ENCODE measurements around the gene ARFRP1.
"Not testable (repeated sequence)": the region's sequence is repeated elsewhere in the genome, so short reads cannot be mapped to it uniquely, and the experiment has no call there.

Gene ARFRP1

DNA sequence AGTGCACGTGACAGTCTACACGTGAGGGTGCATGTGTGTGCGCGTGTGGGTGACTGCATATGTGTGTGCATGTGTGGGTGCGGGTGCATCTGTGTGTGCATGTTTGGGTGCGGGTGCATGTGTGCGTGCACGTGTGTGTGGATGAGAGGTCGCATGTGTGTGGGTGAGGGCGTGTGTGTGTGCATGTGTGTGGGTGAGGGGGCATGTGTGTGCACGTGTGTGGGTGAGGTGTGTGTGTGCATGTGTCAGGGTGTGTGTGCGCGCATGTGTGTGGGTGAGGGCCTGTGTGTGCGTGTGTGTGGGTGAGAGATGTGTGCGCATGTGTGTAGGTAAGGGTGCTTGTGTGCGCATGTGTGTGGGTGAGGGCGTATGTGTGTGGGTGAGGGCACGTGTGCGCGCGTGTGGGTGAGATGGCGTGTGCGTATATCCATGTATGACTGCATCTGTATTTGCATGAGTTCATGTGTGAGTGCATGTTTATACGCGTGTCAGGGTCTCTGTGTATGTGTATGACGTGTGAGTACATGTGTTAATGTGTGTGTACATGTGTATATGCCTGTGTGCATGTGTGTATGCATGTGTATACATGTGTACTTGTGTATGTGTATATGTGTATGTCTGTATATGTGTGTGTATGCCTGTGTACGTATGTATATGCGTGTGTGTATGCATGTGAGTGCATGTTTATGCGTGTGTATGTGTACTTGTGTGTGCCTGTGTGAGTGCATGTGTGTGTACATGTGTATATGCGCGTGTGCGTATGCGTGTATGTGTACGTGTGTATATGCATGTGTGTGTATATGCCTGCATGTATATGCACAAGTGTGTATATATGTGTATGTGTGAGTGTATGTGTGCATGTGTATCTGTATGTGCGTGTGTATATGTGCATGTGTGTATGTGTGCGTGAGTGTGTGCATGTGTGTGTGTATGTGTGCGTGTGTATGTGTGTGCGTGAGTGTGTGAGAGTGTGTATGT is 24.6 kb upstream of the ARFRP1 start:
- no peak for DNase-seq

DNA sequence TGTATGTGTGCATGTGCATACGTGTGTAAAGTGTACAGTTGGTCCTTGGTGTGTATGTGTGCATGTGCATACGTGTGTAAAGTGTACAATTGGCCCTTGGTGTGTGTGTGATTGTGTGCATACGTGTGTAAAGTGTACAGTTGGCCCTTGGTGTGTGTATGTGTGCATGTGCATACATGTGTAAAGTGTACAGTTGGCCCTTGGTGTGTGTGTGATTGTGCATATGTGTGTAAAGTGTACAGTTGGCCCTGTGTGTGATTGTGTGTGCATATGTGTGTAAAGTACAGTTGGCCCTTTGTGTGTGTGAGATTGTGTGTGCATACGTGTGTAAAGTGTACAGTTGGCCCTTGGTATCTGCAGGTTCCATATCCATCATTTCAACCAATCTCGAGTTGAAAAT is 23.6 kb upstream of the ARFRP1 start:
- no peak for DNase-seq

DNA sequence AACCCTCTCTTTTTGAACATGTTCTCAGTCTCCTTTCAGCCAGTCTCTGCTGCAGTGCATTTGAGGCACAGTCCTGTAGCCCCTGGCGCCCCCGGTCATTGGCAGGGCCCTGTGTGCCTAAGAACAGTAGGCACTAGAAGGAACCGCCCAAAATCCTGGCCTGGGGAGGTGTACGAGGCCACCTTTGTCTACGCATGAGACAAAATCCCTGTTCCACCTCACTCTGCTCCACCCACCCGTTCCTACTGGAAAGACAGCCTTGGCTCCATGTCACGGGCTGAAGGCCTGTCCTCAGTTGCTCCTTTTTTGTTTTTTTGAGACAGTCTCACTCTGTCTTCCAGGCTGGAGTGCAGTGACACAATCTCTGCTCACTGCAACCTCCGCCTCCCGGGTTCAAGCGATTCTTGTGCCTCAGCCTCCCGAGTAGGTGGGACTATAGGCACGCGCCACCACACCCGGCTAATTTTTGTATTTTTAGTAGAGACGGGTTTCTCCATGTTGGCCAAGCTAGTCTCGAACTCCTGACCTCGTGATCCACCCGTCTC is 22.5 kb upstream of the ARFRP1 start:
- DNase-seq, result not testable (repeated sequence)

DNA sequence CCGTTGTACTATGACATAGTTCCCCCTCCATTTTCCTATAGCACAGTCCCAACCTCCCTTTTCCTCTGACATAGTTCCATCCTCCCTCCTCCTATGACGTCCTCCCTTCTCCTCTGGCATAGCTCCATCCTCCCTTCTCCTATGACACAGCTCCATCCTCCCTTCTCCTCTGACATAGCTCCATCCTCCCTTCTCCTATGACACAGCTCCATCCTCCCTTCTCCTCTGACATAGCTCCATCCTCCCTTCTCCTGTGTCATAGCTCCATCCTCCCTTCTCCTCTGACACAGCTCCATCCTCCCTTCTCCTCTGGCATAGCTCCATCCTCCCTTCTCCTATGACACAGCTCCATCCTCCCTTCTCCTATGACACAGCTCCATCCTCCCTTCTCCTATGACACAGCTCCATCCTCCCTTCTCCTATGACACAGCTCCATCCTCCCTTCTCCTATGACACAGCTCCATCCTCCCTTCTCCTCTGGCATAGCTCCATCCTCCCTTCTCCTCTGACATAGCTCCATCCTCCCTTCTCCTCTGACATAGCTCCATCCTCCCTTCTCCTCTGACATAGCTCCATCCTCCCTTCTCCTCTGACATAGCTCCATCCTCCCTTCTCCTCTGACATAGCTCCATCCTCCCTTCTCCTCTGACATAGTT is 15.3 kb upstream of the ARFRP1 start:
- not testable (repeated sequence) for DNase-seq

DNA sequence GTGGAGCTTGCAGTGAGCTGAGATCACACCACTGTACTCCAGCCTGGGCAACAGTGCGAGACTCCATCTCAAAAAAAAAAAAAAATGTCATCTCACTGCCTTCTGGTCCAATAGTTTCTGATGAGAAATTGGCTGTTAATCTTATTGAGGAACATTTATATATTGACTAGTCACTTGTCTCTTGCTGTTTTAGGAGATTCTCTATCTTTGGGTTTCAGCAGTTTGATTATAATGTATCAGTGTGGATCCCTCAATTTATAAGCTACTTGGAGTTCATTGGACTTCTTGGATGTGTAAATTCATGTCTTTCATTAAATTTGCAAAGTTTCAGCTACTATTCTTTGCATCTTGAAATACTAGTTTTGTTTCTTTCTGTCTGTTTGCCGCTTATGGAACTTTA is 11.2 kb upstream of the ARFRP1 start:
- no peak for DNase-seq

DNA sequence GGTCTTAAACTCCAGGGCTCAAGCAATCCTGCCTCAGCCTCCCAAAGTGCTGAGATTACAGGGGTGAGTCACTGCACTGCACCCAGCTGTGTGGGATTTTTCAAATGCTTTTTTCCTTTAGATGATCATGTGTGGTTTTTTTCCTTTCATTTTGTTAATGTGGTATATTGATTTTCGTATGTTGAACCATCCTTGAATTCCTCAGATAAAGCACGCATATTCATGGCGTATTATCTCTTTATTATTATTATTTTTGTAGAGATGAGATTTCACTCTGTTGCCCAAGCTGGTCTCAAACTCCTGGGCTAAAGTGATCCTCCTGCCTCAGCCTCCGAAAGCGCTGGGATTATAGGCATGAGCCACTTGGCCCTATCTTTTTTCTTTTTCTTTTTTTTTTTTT is 7.1 kb upstream of the ARFRP1 start:
- no peak for DNase-seq

DNA sequence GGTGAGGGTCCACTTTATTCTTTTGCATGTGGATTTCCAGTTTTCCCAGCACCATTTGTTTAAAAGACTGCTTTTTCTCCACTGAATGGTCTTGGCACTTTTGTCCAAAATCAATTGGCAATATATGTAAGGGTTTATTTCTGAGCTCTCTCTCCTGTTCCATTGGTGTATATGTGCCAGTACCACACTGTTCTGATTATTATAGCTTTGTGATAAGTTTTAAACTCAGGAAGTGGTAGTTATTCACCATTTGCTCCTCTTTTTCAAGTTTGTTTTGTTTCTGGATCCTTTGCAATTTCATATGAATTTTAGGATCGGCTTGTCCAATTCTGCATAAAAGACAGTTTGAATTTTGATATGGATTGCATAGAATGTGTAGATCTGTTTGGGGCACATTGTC is 4.4 kb upstream of the ARFRP1 start:
- no peak for DNase-seq

DNA sequence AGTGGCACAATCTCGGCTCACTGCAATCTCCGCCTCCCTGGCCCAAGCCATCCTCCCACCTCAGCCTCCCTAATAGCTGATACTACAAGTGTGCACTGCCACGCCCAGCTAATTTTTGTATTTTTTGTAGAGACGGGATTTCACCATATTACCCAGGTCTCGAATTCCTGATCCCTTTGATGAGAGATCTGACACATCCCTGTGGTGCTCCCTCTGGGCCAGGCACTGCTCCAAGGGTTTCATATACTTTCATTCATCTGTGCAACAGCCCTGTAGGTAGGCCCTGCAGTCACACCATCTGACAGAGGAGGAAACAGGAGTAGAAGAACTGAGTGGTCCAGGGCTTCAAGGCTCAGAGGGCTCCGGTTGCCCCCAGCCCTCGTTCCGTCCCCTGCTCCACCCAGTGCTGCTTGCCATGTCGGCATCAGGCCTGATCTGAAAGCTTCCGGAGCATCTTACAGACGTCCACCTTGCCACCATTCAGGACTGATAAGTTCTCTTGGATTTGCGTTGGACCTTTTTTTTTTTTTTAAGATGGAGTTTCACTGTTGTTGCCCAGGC is 3.4 kb upstream of the ARFRP1 start:
- DNase-seq, result no peak

DNA sequence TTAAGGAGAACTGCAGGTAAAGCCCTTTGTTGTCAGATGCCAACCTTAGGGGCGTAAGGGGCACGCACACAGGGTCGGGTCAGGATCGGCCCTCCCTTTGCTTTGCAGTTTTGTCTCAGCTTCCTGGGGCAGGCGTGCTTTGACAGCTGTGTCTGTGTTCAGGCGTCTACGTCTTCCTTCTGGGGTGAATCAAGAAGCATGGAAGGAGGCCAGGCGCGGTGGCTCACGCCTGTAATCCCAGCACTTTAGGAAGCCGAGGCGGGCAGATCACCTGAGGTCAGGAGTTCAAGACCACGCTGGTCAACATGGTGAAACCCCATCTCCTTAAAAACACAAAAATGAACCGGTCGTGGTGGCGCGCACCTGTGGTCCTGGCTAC is 1.4 kb upstream of the ARFRP1 start:
- DNase-seq, result no peak

DNA sequence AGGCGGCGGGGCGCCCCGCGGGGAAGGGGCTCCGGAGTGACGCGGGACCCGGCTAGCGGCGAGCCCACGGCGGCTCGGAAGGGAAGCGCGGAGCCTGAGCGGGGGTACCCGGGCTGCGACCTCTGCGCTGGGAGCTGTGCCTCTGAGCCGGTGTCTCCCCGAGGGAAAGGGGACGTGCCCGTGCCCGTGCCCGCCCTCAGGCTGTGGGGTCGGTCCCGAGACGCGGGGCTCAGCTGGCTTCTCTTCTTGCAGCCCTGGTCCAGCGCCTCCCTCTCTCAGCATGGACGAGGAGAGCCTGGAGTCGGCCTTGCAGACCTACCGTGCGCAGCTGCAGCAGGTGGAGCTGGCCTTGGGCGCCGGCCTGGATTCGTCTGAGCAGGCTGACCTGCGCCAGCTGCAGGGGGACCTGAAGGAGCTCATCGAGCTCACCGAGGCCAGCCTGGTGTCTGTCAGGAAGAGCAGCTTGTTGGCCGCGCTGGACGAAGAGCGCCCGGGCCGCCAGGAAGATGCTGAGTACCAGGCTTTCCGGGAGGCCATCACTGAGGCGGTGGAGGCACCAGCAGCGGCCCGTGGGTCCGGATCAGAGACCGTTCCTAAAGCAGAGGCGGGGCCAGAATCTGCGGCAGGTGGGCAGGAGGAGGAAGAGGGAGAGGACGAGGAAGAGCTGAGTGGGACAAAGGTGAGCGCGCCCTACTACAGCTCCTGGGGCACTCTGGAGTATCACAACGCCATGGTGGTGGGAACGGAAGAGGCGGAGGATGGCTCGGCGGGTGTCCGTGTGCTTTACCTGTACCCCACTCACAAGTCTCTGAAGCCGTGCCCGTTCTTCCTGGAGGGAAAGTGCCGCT is 749 bp upstream of the ARFRP1 start:
- DNase-seq, result no peak

DNA sequence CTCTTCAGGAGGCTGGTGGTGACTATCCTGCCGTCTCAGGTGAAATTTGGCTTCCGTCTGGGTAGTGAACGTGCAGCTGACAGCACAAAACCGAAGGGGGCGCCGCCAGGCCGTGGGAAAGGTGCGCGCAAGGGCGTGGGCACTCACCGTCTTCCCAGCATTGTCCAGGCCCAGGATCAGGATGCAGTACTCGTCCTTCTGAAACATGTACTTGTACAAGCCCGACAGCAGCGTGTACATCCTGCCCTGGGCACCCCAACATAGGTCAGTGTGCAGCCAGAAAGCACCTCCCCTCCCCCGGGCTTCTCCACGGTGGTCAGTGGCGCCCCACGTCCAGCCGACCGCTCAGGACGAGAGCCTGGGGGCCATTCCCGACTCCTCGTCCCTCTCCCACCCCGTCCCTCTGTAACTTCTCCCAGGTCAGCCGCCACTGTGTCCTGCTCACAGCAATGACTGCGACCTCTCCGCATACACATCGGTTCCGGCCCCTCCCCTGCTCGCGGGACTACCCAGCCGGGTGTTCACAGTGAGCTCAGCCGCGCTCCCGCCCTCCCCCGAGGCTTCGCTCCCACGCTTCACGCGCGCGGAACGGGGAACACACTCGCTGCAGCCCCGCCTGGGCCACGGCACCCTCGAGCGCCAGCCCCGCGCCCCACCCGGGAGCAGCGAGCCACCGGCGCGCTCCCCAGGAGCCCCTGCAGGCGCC is 771 bp downstream of the ARFRP1 start:
- no peak for DNase-seq

DNA sequence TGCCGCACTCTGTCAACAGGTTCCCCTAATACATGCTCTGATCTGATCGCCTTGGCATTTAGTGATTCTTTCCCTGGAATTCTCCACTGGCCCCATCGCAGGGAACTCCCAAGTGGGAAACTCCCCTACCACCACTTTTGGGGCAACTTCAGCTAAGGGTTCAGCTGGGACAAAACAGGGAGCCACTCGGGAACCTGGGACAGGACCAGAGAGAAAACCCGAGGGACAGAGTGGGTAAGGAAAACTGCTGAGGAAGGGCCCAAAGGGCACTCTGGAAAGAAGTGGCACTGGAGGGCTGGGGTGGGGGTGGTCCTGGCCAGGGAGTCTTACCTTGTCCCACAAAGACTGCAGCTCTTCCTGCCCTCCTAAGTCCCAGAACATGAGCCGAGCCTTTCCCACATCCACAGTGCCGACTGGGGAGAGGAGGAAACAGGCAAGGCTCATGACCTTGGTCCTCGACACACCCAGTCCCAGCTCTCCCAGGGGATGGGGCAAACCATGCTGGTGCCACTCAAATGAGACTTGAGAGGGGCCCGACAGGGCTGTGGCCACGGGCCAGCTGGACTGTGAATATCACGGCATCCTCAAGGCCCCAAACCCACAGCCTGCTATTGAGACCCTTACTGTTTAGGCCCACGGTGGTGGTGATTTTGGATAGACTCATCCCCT is 1.6 kb downstream of the ARFRP1 start:
- no peak for DNase-seq

DNA sequence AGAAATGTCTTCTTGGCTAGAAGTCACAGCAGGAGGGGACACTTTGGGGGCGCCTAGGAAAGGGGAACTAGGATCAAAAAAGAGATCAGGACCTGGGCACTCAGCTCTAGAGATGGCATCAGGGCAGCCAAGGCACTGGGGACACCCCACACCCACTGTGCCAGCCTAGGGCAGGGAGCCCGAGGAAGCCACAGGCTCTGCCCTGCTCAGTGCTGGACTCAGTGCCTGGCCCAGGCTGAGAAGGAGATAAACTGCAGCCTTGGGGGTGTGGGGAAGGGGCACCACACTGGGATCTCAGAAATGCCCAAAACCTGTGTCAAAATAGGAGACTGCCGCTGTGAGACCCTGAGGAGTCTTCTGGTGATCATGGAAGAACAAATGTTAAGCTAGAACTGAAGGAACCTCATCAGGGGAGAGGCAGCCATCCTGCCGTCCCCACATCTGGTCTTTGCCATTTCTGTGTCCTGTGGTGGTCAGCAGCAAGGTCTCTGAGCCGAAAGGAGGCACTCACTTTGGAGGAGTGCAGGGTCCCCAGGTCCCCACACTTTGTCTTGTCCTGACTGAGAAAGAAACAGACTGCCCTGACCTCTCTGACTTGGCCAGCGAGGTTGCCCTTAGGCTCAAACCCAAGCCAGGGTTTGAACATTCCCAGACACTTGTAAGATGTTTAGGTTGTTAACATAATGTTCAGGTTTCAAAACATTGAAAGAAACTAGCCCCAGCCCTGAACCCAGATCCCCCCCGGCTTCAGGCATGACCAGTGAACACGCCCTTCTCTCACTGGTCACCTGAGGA is 2.3 kb downstream of the ARFRP1 start:
- DNase-seq, result no peak

DNA sequence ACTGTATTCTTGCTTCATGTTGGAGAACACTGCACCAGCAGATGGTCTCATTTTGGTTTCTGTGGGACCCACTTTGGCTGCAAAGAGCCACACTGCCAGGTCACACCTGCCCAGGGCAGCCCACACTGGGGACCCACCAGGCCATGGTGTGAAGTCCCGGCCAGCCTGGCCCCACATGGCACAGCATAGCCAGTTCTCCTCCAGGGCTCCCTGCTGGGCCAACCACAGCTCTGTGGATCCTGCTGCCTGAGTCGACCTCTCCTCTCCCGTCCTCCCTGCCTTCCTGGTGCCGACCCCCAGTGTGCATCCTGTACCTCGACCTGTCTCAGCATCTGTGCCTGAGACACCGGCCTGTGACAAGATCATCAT is 3.0 kb downstream of the ARFRP1 start:
- DNase-seq, result no peak

DNA sequence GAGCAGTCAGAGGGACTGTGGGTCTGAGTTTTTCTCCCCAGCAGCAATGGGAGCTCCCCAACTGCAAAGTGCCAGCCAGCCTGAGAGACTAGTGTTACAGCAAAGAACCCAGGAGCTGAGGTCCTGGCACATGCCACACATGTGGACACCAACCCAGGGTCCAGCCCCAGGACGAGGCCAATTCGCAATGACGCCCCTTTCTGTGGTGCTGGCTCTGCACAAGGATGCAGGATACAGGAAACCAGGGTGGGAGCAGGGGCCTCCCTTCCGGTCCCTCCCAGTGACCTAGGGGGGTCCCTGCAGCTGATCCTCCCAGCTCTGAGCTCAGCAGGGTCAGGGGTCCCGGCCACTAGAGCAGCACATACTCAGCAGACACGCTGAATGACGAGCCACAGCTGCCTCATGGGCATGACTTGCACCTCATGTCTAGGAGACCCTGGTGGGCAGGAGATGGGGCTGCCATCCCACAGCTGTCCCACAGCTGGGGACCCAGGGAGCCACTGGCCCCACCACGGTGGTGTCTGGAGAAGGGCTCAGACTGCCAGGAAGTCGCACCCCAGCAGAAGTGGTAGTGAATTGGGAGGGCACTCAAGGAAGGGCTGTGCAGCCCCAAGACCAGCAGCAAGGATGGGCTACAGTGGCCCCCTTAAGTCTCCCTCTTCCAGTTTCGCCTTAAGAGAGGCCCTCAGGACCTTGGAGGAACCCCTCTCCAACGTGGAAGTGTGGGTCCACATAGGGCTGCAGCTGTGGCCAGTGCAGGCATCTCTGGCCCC is 3.6 kb downstream of the ARFRP1 start:
- no peak for DNase-seq

DNA sequence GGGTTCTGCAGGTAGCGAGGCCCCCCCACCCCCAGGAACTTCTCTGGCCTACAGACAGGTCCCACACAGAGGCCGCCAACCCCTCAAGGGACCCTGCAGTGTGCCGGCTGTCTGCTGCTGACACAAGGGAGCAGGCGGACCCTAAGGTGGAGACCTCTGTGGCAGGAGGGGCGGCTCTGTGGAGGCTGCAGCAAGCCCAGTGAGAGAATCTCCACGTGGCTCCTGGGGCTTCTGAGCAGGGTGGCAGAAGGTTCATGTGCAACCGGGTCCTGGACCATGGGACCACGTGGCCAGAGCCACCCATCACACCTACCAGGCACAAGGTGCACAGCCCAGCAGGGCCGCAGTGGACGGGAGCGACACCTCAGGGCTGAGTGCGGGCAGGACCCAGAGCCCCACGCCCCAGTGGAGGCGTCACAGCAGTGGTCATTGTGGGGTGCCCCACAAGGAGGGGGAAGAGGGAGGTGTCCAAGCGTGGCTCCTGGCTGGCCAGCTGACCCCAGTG is 4.3 kb downstream of the ARFRP1 start:
- no peak for DNase-seq

DNA sequence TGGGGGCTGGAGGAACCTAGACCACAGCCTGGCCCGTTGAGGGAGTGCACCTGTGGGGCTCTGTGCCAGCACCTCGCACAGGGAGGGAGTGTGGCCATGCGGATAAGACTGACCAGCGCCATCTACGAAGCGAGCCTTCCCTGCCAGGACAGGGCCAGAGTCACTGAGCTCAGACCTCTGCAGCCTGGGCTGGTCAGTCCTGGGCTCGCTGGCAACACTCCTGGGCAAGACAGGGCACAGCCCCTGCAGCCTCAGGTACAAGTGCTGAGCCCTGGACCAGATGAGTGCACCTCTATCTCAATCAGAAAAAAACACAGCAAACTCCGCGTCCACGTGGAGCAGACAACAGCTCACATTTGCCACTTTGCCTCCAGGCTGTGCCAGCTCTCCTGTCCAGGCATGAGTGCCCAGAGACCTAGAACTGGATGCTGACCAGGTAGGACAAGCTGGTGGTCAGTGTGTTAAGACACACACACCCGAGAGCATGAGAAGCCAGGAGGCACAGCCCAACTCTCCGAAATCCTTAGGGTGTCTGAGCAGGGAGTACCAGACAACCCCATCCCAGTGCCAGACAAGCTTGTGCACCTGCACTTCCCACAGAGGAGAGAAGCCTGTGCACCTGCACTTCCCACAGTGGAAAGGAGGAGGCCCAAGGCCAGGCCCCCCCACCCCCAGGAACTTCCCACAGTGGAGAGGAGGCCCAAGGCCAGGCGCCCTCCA is 4.9 kb downstream of the ARFRP1 start:
- DNase-seq, result no peak

DNA sequence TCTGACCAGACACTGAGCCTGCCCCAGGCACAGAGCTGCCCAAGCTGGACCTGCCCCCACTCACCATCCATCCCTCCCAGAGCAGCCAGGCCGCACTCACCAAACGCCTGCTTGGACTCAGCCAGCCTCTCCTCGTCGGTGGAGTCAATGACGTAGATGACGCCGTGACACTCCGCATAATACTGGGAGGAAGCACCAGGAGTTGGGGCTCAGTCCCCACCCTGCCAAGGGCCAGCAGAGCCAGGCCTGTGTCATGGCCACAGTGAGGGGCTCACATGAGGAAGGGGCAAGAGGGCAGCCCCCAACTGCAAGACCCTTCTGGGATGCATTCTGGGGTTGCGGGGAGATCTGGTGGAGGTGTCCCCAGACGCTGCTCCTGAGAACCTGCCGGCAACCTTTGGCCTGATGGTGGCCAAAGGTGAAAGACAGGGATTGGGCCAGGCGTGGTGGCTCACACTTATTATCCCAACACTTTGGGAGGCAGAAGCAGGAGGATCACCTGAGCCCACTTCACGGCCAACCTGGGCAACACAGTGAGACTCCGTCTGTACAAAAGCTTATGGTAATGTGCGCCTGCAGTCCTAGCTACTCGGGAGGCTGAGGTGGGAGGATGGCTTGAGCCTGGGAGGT is 5.6 kb downstream of the ARFRP1 start:
- no peak for DNase-seq
